Stomach (tissue), 4 donors: ENCODE measurements around the gene ASH1L.

Source experiments
- EP300 ChIP-seq: sonication (generic); formaldehyde crosslinking; IDR thresholded peaks from one replicate; pipeline ENCODE4 v1.6.1; 2017; ENCODE audit warnings: antibody characterized with exemption
- POLR2A ChIP-seq, 4 donors: fragments of 450-650 bp; IDR thresholded peaks; one replicate each; pipeline ENCODE4 v1.6.1; 2016; ENCODE audit warnings: antibody characterized with exemption in 4 of 4, control low read depth in 2 of 4, mild to moderate bottlenecking in 1 of 4, moderate library complexity in 1 of 4
- POLR2AphosphoS5 ChIP-seq, 3 donors: sonication (generic); formaldehyde crosslinking; IDR thresholded peaks; one replicate each; pipeline ENCODE4 v1.6.1; 2016; ENCODE audit warnings: antibody characterized with exemption in 3 of 3
- TF ChIP-seq, protein P1 (sequence below), 7 experiments: fragments of 450-650 bp in 4 of 7; fragments of 200-600 bp in 3 of 7; sonication (generic) in 3 of 7; IDR thresholded peaks; one replicate each; pipeline ENCODE4 v1.5.1; 2016 to 2019; ENCODE audit warnings: antibody characterized with exemption in 7 of 7, control low read depth in 2 of 7, mild to moderate bottlenecking in 1 of 7

DNA sequence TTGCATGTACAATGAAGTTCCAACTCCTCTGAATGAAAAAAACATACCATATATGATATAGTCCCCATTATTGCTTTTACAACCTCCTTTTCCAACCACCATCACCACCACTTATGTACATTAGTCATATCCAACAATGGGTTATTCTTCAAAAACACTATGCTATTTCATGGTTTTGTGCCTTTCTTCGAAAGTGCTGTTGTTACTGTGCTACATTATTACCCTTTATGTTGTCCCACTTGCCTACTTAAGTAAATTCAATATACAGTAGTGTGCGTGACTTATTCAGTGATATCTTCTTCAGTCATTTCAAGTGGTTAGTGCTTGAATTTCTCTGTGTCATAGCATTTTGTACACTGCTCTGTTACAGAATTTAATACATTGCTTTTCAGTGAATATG lies 105.3 kb downstream of the ASH1L start:
- TF ChIP-seq, protein P1, sequence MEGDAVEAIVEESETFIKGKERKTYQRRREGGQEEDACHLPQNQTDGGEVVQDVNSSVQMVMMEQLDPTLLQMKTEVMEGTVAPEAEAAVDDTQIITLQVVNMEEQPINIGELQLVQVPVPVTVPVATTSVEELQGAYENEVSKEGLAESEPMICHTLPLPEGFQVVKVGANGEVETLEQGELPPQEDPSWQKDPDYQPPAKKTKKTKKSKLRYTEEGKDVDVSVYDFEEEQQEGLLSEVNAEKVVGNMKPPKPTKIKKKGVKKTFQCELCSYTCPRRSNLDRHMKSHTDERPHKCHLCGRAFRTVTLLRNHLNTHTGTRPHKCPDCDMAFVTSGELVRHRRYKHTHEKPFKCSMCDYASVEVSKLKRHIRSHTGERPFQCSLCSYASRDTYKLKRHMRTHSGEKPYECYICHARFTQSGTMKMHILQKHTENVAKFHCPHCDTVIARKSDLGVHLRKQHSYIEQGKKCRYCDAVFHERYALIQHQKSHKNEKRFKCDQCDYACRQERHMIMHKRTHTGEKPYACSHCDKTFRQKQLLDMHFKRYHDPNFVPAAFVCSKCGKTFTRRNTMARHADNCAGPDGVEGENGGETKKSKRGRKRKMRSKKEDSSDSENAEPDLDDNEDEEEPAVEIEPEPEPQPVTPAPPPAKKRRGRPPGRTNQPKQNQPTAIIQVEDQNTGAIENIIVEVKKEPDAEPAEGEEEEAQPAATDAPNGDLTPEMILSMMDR (IDR thresholded peaks at IDR 0.05) = no peak
- TF ChIP-seq EP300 = no peak
- no peak for TF ChIP-seq POLR2AphosphoS5 (IDR thresholded peaks at IDR 0.05)
- TF ChIP-seq POLR2A (IDR thresholded peaks at IDR 0.05) = no peak
